Measurements from ENCODE around the gene TRIP10.

DNA sequence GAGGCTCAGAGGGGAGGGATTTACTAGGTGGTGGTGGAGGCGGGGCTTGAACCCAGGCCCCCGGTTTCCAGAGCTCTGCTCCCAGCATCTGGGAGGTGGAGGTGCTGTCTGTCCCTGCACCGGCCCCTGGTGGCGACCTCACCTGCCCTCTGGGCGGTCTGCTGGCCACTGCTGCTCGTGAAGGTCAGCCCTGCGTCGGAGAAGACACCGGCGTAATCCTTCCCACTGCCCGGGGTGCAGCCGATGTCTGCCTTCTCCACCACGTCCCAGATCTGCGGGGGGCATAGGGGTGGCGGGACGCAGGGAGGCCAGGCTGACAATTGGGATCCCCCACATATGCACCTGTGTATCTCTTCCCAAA lies 31.8 kb upstream of the TRIP10 start:
- TF ChIP-seq, protein P1, sequence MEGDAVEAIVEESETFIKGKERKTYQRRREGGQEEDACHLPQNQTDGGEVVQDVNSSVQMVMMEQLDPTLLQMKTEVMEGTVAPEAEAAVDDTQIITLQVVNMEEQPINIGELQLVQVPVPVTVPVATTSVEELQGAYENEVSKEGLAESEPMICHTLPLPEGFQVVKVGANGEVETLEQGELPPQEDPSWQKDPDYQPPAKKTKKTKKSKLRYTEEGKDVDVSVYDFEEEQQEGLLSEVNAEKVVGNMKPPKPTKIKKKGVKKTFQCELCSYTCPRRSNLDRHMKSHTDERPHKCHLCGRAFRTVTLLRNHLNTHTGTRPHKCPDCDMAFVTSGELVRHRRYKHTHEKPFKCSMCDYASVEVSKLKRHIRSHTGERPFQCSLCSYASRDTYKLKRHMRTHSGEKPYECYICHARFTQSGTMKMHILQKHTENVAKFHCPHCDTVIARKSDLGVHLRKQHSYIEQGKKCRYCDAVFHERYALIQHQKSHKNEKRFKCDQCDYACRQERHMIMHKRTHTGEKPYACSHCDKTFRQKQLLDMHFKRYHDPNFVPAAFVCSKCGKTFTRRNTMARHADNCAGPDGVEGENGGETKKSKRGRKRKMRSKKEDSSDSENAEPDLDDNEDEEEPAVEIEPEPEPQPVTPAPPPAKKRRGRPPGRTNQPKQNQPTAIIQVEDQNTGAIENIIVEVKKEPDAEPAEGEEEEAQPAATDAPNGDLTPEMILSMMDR (IDR thresholded peaks at IDR 0.05) = no peak
- TF ChIP-seq POLR2A (IDR thresholded peaks at IDR 0.05) = no peak
